ENCODE results near the gene GNG10. TPM values are rescaled to one million over a fixed set of nuclear protein-coding genes. Genes with fewer than 3 reads are reported as not detected.

The GNG10 gene
- total RNA-seq, 1 donor from 2014 or later, result 32.6 TPM

DNA sequence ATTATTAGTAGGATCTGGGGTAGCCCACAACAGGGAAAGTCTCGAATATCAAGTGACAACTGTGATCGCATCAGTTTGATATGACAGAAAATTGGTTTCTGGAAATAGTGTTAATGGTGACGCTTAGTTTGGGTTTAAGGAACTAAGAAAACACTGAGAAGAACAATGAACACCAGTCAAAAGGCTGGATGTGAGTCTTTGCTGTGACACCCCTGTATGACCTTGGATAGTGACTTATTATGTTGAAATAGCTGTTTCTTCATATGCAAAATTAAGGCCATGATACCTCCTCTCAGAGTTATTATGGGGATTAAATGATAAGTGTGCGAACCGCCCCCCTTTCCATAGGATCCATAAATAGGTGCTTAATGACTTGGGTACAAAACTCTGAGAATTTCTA lies 29.3 kb upstream of the GNG10 start:
- DNase-seq (ENCODE audit: extremely low spot score, unreplicated experiment), result no peak
- peaks cover 13% of the 10 kb centered on the region for H3K36me3 Mint-ChIP-seq
- H3K9me3 Mint-ChIP-seq, result no peaks in the 10 kb centered on the region
- H3K4me1 Mint-ChIP-seq (ENCODE audit: unreplicated experiment), result peaks cover 36% of the 10 kb centered on the region
- H3K27me3 Mint-ChIP-seq, result no peaks in the 10 kb centered on the region
- H3K4me3 Mint-ChIP-seq, result peak overlapping the region; percentile 95
- peak overlapping the region; percentile 93 for H3K27ac Mint-ChIP-seq
- TF ChIP-seq, protein P1, sequence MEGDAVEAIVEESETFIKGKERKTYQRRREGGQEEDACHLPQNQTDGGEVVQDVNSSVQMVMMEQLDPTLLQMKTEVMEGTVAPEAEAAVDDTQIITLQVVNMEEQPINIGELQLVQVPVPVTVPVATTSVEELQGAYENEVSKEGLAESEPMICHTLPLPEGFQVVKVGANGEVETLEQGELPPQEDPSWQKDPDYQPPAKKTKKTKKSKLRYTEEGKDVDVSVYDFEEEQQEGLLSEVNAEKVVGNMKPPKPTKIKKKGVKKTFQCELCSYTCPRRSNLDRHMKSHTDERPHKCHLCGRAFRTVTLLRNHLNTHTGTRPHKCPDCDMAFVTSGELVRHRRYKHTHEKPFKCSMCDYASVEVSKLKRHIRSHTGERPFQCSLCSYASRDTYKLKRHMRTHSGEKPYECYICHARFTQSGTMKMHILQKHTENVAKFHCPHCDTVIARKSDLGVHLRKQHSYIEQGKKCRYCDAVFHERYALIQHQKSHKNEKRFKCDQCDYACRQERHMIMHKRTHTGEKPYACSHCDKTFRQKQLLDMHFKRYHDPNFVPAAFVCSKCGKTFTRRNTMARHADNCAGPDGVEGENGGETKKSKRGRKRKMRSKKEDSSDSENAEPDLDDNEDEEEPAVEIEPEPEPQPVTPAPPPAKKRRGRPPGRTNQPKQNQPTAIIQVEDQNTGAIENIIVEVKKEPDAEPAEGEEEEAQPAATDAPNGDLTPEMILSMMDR (conservative IDR thresholded peaks at IDR 0.05), result no peak

DNA sequence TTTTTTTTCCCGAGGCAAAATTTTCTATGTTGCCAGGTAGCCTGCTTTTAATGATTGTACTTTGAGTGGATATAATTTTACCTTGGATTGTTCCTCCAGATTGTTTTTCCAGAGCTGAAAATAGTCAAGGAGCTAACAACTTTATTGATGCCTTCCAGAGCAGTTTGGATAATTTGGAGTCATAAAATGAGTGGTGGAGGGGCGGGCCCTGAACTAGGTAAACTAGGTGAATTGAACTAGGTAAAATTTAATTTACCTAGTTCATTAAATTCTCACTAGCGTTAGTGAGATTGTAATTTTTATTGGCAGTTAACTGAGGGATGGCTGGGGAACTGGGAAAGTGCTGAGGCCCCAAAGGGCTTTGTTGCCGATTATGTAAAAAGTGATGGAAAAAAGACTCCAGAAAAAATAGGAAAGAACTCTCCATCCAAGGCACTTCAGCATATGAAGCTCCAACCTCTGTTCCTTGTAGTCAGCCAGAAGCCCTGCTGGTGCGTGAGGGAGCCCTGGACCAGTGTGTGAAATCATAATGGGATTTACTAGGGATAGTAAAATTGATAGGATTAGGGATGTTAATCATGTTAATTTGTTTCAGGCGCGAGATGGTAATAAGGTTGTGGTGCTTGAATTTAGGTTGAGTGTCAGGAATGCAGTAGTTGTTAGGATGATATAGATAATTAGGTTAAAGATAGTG lies 28.6 kb upstream of the GNG10 start:
- no peak for DNase-seq (ENCODE audit: extremely low spot score, unreplicated experiment)
- TF ChIP-seq, protein P1 (conservative IDR thresholded peaks at IDR 0.05), result no peak
- Mint-ChIP-seq H3K36me3 (peaks cover 13% of the 10 kb centered on the region), H3K27ac (peak overlapping the region; percentile 93), H3K9me3 (no peaks in the 10 kb centered on the region), H3K27me3 (no peaks in the 10 kb centered on the region), H3K4me1 (ENCODE audit: unreplicated experiment) (peaks cover 36% of the 10 kb centered on the region), H3K4me3 (peak overlapping the region; percentile 95)

DNA sequence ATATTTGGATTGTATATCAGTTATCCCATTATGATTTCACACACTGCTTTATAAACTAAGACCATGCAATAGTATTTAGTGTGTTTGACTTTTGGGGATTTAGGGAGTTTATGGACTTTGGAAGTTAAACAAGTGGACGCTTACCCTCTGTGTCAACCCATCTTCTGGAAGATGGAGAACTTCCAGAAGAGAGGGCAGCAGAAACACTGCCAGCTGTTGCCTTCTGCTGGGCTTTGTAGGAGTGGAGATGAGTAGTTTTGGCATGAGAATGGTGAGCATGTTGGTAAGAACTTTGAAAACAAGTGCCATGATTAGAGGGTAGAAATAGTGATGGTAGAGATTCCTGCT lies 28.0 kb upstream of the GNG10 start:
- H3K27me3 Mint-ChIP-seq, result no peaks in the 10 kb centered on the region
- TF ChIP-seq, protein P1 (conservative IDR thresholded peaks at IDR 0.05), result no peak
- H3K9me3 Mint-ChIP-seq, result no peaks in the 10 kb centered on the region

DNA sequence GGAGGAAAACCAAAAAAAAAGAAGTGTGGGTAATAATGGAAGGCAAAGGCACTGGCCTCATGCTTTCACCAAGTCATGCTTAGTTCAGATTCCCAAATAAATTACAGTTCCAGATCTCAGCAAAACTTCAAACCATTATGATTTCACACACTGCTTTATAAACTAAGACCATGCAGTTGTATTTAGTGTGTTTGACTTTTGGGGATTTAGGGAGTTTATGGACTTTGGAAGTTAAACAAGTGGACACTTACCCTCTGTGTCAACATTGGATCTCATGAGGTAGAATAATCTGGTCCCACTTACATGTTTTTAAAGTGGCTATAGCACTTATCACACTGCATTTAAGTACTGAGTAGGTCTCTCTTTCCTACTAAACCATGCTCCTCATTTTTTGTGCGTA lies 26.5 kb upstream of the GNG10 start:
- Mint-ChIP-seq H3K27ac (peak overlapping the region; percentile 68), H3K9me3 (no peaks in the 10 kb centered on the region), H3K4me1 (ENCODE audit: unreplicated experiment) (peaks cover 36% of the 10 kb centered on the region), H3K4me3 (peak overlapping the region; percentile 37), H3K36me3 (peaks cover 13% of the 10 kb centered on the region), H3K27me3 (no peaks in the 10 kb centered on the region)
- TF ChIP-seq, protein P1 (conservative IDR thresholded peaks at IDR 0.05), result no peak
- no peak for DNase-seq (ENCODE audit: extremely low spot score, unreplicated experiment)

More for the DNA sequence above, 28.0 kb upstream of the GNG10 start:
- Mint-ChIP-seq H3K4me1 (ENCODE audit: unreplicated experiment) (peaks cover 36% of the 10 kb centered on the region), H3K27ac (peak overlapping the region; percentile 93), H3K36me3 (peaks cover 13% of the 10 kb centered on the region), H3K4me3 (peak overlapping the region; percentile 95)
- DNase-seq (ENCODE audit: extremely low spot score, unreplicated experiment), result no peak

DNA sequence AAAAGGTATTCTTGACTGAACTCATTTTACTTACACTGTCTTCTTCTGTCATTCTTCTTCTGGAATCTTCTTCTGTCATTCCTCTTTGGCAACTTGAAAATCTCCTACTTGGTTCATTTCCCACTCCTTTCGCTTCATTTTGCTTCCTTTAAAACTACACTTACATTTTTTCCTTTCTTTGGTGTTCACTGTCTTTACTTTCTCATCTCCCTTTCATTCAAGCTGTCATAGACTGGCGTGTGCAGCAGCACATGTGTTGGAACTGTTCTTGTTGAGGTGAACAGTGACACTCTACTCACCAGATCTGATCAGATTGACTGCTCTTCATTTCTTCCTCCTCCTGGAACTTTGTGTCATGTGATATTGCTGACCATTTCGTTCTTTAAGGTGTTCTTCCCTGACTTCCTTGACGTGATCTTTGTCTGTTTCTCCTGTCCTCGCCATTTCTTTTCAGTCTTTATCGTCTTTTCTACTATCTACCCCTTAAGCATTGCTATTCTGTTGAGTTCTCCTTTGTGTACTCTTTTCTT lies 23.9 kb upstream of the GNG10 start:
- Mint-ChIP-seq H3K9me3 (no peaks in the 10 kb centered on the region), H3K4me3 (no peak overlapping the region), H3K4me1 (ENCODE audit: unreplicated experiment) (peaks cover 32% of the 10 kb centered on the region), H3K27ac (no peak overlapping the region), H3K36me3 (peaks cover 10% of the 10 kb centered on the region), H3K27me3 (no peaks in the 10 kb centered on the region)
- TF ChIP-seq, protein P1 (conservative IDR thresholded peaks at IDR 0.05), result no peak
- DNase-seq (ENCODE audit: extremely low spot score, unreplicated experiment), result no peak

All from type B pancreatic cell (in vitro differentiated cells).